KOPT-K1 (cell line): ENCODE data around the gene TRPM3.

Experiments used
- H3K27ac ChIP-seq: fragments of 200-600 bp; sonication (generic); 2 replicates; pipeline ENCODE4 v1.5.1; 2016; ENCODE audit warnings: antibody characterized with exemption, mild to moderate bottlenecking, low read depth, low read length; ENCODE audit not compliant: poor library complexity, severe bottlenecking
- H3K36me3 ChIP-seq: fragments of 200-600 bp; sonication (generic); 2 replicates; pipeline ENCODE4 v1.5.1; 2017; ENCODE audit warnings: antibody characterized with exemption, mild to moderate bottlenecking, low read length, moderate library complexity; ENCODE audit not compliant: insufficient read depth
- H3K9me3 ChIP-seq: fragments of 200-600 bp; sonication (generic); 2 replicates; pipeline ENCODE4 v1.5.1; 2017; ENCODE audit warnings: antibody characterized with exemption, low read length, mild to moderate bottlenecking; ENCODE audit not compliant: insufficient read depth, poor library complexity, severe bottlenecking

Gene TRPM3

GRCh38 chr9:71071633-71072032 is 49.8 kb downstream of the TRPM3 start:
- H3K9me3 ChIP-seq: no peaks in the 10 kb centered on the region
- no peaks in the 10 kb centered on the region for H3K36me3 ChIP-seq
- H3K27ac ChIP-seq: no peak overlapping the region

GRCh38 chr9:71058660-71059059 is 62.8 kb downstream of the TRPM3 start:
- Histone ChIP-seq H3K27ac (no peak overlapping the region), H3K36me3 (no peaks in the 10 kb centered on the region), H3K9me3 (no peaks in the 10 kb centered on the region)

- Histone ChIP-seq H3K36me3 (no peaks in the 10 kb centered on the region), H3K9me3 (no peaks in the 10 kb centered on the region), H3K27ac (no peak overlapping the region)
These were observed 69.1 kb downstream of the TRPM3 start for GRCh38 chr9:71052287-71052686.

GRCh38 chr9:71048280-71048679 is 73.1 kb downstream of the TRPM3 start:
- Histone ChIP-seq H3K27ac (no peak overlapping the region), H3K36me3 (no peaks in the 10 kb centered on the region), H3K9me3 (no peaks in the 10 kb centered on the region)

GRCh38 chr9:71042448-71042990 is 78.9 kb downstream of the TRPM3 start:
- Histone ChIP-seq H3K9me3 (no peaks in the 10 kb centered on the region), H3K36me3 (no peaks in the 10 kb centered on the region), H3K27ac (no peak overlapping the region)

- no peaks in the 10 kb centered on the region for H3K36me3 ChIP-seq
- H3K27ac ChIP-seq: no peak overlapping the region
- H3K9me3 ChIP-seq: no peaks in the 10 kb centered on the region
These were observed 83.9 kb downstream of the TRPM3 start for GRCh38 chr9:71037521-71037920.

GRCh38 chr9:71036501-71036900 is 84.9 kb downstream of the TRPM3 start:
- no peaks in the 10 kb centered on the region for H3K36me3 ChIP-seq
- no peak overlapping the region for H3K27ac ChIP-seq
- H3K9me3 ChIP-seq: no peaks in the 10 kb centered on the region

- no peak overlapping the region for H3K27ac ChIP-seq
- H3K9me3 ChIP-seq: no peaks in the 10 kb centered on the region
These were observed 88.6 kb downstream of the TRPM3 start for GRCh38 chr9:71032779-71033178.

GRCh38 chr9:71025728-71026127 is 95.7 kb downstream of the TRPM3 start:
- Histone ChIP-seq H3K9me3 (no peaks in the 10 kb centered on the region), H3K27ac (no peak overlapping the region), H3K36me3 (no peaks in the 10 kb centered on the region)

More at GRCh38 chr9:71032779-71033178, 88.6 kb downstream of the TRPM3 start:
- H3K36me3 ChIP-seq: no peaks in the 10 kb centered on the region

- Histone ChIP-seq H3K27ac (no peak overlapping the region), H3K36me3 (no peaks in the 10 kb centered on the region), H3K9me3 (no peaks in the 10 kb centered on the region)
These were observed 96.2 kb downstream of the TRPM3 start for GRCh38 chr9:71025201-71025600.

GRCh38 chr9:71010258-71010657 is 111.2 kb downstream of the TRPM3 start:
- no peak overlapping the region for H3K27ac ChIP-seq

GRCh38 chr9:71005456-71005855 is 116.0 kb downstream of the TRPM3 start:
- H3K9me3 ChIP-seq: no peaks in the 10 kb centered on the region

More at GRCh38 chr9:71010258-71010657, 111.2 kb downstream of the TRPM3 start:
- H3K36me3 ChIP-seq: no peaks in the 10 kb centered on the region
- no peaks in the 10 kb centered on the region for H3K9me3 ChIP-seq

GRCh38 chr9:71004196-71004595 is 117.2 kb downstream of the TRPM3 start:
- Histone ChIP-seq H3K36me3 (no peaks in the 10 kb centered on the region), H3K27ac (no peak overlapping the region), H3K9me3 (no peaks in the 10 kb centered on the region)

More at GRCh38 chr9:71005456-71005855, 116.0 kb downstream of the TRPM3 start:
- no peak overlapping the region for H3K27ac ChIP-seq
- no peaks in the 10 kb centered on the region for H3K36me3 ChIP-seq

GRCh38 chr9:71003346-71003745 is 118.1 kb downstream of the TRPM3 start:
- H3K9me3 ChIP-seq: no peaks in the 10 kb centered on the region
- H3K27ac ChIP-seq: no peak overlapping the region
- H3K36me3 ChIP-seq: no peaks in the 10 kb centered on the region

GRCh38 chr9:71001780-71002386 is 119.5 kb downstream of the TRPM3 start:
- Histone ChIP-seq H3K27ac (no peak overlapping the region), H3K36me3 (no peaks in the 10 kb centered on the region), H3K9me3 (no peaks in the 10 kb centered on the region)

- Histone ChIP-seq H3K36me3 (no peaks in the 10 kb centered on the region), H3K27ac (no peak overlapping the region), H3K9me3 (no peaks in the 10 kb centered on the region)
These were observed 122.5 kb downstream of the TRPM3 start for GRCh38 chr9:70998962-70999361.
